Activated CD8-positive, alpha-beta memory T cell treated with anti-CD3 and anti-CD28 coated beads for 1 hour (primary cell): ENCODE measurements around the gene ART5.
"Not testable (repeated sequence)": the region's sequence is repeated elsewhere in the genome, so short reads cannot be mapped to it uniquely, and the experiment has no call there.

Experiments
- DNase-seq, 2 donors: peaks; one replicate each; pipeline ENCODE4 v3.0.0-alpha.2; 2020; ENCODE audit warnings: low read depth in 1 of 2; ENCODE audit errors: extremely low read depth in 1 of 2

The ART5 gene

DNA sequence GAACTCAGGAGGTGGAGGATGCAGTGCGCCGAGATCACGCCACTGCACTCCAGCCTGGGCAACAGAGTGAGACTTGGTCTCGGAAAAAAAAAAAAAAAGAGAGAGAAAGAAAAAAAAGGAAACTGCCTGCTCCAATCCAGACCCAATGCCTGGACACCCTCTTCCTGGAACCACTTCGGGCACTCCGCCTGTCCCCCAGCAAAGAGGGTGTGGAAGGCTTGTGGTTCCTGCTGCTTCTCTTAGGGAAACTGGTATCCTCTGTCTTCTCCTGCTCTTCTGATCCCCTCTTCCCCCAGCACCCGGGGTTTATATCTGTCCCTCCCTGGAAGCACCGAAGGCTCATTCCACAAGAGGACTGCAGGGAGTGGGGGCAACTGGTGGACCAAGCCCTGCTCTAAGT is 16.5 kb upstream of the ART5 start:
- DNase-seq = no peak

DNA sequence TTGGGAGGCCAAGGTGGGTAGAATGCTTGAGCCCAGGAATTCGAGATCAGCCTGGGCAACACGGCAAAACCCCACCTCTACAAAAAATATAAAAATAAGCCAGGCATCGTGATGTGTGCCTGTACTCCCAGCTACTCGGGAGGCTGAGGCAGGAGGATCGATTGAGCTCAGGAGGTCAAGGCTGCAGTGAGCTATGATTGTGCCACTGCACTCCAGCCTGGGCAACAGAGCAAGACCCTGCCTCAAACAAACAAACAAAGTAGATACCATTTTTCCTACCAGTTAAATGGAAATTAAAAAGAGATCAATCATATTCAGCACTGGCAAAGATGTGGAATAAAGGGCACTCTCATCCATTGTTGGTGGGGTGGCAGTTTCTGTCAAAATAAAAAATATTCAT is 15.5 kb upstream of the ART5 start:
- not testable (repeated sequence) for DNase-seq

DNA sequence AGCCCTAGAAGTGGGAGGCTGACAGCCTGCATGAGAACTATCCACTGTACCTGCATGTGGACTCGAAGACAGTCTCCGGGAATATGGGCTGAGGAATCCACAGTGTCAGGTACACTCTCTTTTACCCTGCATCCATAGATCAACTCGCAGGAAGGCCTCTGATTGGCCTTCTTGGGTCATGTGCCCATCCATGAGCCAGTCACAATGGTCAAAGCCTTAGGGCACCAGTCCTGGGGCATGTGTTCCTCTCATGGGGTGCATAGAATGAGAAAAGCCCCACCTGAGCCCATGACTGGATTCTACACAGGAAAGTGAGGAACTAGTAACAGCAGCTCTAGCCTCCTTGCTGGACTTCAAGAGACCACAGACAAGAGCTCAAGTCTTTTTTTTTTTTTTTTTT is 13.8 kb upstream of the ART5 start:
- no peak for DNase-seq

DNA sequence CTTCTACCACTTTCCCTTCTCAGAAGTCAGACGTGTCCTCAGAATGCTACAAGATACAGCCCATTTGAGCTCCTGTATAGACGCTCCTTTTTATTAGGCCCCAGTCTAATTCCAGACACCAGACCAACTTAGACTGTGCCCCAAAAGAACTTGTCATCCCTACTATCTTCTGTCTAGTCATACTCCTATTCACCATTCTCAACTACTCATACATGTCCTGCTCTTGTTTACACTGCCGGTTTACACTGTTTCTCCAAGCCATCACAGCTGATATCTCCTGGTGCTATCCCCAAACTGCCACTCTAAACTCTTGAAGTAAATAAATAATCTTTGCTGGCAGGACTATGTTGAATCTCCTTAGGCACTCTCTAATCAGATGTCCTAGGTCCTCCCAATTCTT is 10.7 kb upstream of the ART5 start:
- DNase-seq = not testable (repeated sequence)

DNA sequence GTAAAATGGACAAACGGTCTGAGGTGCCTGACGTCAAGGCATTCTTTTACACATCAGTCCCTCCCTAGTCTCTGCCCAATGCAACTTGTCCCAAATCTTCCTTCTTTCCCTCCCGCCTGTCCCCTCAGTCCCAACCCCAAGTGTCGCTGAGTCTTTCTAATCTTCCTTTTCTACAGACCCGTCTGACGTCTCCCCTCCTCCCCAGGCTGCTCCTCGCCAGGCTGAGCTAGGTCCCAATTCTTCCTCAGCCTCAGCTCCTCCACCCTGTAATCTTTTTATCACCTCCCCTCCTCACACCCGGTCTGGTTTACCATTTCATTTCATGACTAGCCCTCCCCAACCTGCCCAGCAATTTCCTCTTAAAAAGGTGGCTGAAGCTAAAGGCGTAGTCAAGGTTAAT is 7.6 kb upstream of the ART5 start:
- not testable (repeated sequence) for DNase-seq

DNA sequence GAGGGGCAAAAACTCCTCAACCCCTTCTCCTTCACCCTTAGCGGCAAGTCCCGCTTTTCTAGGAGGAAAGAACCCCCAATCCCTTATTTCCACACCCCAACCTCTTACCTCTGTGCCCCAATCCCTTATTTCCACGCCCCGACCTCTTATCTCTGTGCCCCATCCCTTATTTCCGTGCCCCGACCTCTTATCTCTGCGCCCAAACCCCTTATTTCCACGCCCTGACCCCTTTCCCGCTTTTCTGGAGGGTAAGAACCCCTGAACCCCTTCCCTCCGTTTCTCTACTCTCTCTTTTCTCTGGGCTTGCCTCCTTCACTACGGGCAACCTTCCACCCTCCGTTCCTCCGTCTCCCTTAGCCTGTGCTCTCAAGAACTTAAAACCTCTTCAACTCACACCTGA is 7.1 kb upstream of the ART5 start:
- DNase-seq = not testable (repeated sequence)

DNA sequence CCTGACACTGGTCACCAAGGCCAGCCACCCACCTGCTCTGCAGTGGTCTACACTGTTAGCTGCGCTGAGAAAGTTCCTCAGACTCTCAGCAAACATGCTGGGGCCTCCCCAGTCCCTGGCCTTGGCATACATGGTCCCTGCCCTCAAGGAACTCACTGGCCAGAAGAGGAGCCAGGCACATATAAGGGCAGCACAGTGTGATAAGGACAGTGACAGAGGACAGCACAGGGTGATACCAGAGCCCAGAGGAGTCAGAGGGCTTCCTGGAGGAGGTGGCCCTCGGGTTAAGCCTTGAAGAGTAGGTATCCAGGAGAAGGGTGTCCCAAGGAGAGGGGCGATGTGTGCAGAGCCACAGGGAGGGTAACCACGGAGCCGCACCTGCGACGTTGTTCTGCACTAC is 3.8 kb upstream of the ART5 start:
- DNase-seq = no peak

DNA sequence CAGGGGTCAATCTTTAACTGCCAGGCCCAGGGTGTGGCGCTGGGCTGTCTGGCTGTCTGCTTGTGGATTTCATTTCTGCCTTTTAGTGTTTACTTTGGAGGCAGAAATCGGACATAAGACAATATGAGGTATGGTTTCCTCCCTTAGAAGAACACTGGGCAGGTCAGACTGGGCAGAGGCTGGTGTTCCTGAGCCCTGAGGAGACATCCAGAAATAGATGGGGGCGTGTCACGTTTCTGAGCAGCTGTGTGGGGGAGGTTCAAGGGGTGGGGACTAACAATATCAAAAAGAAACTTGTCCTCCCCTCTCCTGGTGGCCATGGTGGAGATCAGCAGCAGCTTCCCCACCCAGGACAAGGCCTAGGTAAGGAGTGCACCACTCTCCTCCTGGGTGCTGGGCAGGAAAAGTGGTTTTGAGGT is 3.0 kb upstream of the ART5 start, which contains the start of gene ART1:
Gene ART1 (plus strand): TSS at position 312 of the 419 bp plus-strand sequence. CDS start 14,086 bp downstream, outside the sequence.
- DNase-seq = no peak

DNA sequence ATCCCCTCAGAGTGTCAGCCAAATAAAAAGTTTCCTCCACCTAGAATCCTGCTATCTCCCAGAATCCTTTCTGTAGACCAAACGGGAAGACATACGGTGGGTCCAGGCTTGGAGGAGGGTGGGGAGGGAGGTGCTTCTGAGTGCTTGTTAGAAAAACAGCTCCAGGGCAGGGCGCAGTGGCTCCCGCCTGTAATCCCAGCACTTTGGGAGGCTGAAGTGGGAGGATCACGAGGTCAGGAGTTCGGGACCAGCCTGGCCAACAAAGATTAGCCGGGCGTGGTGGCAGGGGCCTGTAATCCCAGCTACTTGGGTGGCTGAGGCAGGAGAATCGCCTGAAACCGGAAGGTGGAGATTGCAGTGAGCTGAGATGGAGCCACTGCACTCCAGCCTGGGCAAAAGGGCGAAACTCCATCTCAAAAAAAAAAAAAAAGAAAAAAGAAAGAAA is 1.3 kb upstream of the ART5 start:
- not testable (repeated sequence) for DNase-seq

DNA sequence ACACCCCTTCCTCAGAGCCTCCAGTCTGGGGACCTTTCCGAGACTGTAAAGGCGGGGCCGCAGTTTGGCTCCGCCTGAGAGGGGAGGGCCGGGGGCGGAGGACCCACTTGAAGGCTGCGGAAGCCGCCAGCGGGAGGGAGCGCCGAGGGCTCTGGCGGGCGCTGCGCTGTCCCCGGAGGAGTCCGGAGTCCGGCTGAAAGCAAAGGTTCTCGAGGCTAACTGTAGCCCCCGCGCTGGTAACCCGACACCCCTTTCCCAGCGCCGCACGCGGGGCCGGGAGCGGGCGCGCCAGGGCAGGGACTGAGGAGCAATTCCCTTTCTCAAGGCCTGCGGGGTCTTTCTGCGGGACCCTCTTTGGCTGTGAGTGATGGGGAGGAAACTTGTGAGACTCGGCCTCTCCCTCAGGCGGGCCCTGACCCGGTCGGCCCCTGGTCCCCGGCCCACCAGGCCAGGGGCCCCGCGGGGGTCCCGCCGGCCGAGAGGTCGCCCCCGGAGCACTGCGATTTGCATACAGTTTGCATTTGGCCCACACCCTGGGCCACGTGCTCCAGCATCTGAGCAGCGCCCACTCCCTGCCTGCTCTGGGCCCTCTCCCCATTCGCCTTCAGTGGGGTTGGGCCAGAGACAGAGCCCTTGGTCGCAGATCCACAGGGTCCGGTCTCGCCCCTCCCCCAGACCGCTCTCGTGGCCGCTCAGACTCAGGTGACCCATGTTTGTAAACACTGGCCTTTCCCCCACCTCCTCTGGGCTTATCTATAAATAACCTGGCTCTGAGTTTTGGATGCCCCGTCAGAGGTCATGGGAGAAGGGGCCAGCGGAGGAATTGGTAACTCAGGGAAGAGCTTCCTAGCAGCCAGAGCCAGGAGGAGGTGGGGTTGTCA is 519 bp upstream of the ART5 start:
- peak; percentile 37 for DNase-seq

DNA sequence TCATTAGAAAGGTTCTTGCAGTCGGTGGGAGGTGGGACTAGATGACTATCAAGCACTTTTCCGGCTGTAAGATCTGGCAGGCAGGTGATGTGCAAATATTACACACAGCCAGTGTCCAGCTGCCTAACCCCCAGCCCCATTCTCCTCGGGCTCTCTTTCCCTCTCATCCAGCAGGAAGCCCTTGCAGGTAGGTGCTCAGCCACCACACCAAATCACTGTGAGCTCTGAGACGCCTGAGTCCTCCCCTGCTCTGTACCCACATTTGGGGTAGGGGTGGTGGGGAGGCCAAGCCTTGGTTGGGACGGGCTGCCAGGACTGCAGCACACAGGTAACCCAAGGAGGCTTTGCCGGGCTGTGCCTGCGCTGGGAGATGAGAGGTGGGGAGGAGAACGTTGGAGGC is 601 bp downstream of the ART5 start:
- DNase-seq = no peak

DNA sequence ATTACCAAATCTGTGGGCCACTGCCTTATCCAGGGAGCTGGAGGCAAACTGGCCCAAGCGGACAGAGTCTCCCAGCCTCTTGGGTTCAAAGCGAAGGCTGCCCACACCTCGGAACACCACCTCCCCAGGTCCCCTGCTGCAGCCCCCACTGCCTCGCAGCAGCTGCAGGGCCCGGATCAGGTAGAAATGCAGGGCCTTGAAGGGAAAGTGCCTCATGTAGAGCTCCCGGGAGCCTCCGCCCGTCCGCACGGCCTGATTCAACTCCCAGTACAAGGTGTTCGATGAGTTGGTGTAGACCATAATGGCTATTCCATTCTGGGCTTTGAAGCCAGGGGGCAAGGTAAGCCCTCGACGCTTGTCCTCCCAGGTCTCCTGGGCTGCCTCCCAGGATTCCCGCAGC is 2.0 kb downstream of the ART5 start:
- no peak for DNase-seq

DNA sequence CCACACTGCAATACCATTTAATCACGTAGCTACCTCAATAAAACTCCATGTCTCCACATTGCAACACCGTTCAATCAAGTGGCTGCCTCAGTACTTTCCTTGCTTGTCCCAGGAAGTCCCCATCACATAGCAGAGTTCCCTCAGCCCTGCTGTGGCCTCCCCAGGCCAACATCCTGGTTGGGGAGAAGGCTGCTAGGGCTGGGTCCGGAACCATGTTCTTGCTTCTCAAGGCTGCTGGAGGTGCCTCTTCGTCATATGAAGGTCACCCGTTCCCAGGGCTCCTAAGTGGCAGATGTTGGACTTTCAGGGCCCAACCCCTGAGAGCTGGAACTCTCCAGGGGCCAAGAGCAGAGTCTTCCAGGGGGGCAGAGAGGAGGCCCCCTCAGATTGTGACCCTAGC is 3.3 kb downstream of the ART5 start:
- no peak for DNase-seq

DNA sequence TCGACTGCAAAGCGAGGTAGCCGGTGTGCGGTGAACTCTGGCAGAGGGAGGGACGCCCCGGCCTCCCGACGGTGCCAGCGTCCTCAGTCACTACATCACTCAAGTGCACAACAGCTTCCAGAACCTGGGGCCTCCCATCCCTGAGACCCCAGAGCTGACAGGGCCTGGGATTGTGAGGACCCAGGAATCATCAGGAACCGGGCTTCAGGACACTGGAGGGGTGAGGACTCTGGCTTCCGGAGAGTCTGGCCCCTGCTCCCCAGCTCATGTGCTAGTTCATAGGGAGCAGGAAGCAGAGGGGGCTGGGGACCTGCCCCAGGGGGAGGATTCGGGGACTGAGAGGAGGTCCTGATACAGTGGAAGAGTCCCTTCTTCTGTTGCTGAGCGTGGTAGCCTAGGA is 4.6 kb downstream of the ART5 start:
- DNase-seq = no peak

DNA sequence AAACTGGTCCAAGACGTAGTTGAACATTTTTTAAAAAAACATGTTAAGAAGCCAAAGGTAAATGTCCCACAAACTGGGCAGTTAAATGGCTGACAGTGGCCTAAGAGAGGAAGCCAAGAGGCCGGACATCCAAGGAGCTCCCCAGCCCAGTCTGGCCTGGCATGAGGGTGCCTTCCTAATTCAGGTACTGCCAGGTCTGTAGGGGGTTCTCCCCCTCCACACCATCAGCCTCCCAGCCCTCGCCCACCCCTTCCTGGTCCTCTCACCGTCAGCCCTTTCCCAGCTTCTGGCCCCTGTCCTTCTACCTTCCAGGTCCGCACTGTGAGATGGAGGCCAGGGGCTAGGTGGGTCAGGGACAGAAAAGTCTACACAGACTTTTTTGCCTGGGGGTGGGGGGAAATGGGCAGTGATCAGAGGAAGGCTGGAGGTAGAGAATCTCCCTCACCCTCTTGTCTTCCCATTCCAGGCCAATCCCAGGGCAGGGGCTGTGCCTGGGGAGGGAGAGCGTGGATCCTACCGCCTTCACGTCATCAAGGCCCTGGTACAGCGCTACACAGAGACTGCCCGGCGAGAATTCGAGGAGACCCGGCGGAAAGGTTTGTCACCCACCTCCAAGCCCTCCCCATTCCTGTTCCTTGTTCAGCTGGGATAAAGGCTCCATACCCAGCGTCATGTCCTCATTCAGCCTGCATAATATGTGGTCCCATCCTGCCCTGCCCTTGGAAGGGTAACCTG is 6.0 kb downstream of the ART5 start:
- DNase-seq = no peak

DNA sequence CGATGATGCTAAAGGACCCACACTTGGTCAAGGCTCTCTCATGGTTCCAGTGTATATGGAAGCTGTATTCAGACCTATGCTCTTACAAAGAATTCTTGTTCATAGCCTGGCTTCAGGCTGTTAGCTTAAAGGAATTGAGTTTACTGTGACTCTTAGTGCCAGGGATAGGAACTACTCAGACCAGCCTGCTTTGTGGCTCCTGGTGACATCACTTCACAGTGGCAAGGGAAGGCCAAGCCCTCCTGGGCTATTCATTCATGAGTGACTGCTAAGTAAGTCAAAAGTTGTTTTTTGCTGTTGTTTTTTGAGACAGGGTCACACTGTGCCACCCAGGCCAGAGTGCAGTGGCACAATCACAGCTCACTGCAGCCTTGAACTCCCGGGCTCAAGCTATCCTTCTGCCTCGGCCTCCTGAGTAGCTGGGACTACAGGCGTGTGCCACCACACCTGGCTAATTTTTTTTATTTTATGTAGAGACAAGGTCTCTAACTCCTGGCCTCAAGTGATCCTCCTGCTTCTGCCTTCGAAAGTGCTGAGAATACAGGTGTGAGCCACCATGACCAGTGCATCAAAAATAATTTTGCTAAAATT is 9.6 kb downstream of the ART5 start:
- DNase-seq = no peak

DNA sequence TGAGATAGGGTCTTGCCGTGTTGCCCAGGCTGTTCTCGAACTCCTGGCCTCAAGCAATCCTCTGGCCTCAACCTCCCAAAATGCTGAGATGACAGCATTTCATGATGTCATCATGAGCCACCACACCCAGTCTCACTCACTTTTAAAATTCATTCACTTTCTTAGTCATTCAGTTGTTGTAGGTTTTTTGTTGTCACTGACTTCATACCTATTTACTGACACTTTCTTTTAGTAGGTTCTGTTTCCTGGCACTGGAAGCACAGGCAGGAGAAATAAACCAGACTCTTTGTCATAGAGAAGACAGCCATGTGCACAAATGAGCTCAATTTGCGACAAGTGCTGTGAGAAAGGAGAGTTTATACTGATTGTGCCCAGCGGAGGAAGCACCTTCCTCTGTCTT is 10.5 kb downstream of the ART5 start:
- no peak for DNase-seq

DNA sequence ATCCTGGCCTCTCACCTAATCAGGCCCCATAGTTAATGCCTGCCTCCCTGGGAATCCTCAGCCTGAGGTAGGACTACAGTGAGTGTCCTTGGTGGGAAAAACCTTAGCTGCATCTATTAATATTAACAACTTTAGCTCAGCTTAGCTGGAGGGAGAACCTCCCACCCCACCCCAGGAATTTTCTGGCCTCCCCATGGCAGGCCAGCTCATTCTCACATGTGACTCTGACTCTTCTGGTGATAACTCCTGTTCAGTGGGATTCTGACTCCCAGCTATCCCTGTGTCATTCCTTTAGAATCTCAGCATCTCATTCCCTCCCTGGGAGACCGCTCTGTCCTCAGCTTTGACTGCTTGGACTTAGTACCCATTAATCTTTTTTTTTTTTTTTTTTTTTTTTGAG is 14.5 kb downstream of the ART5 start:
- no peak for DNase-seq

DNA sequence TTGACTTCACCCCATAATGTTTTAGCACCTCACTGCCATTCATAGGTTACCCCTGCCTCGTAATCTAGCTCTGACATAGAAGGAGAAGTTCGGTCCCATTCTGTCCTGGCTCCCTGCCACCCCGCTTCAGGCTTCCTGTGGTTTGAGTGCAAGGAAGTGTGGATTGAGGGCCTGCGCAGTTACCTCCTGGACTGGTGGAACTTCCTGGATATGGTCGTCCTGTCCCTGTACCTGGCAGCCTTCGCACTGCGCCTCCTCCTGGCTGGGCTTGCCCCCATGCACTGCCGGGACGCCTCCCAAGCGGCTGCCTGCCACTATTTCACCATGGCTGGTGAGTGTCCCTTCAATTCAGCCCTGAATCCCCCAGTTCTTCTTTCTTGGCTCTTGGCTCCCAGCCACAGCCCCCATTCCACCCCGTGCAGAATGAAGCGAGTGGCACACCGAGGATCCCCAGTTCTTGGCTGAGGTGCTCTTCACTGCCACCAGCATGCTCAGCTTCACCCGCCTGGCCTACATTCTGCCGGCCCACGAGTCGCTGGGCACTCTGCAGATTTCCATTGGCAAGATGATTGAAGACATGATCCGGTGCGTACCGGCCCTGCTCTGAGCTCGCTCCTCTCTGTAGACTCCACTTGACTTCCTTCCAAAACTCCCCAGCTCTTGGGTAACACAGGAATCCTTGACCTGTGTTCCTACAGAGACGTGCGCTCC is 15.4 kb downstream of the ART5 start:
- no peak for DNase-seq

DNA sequence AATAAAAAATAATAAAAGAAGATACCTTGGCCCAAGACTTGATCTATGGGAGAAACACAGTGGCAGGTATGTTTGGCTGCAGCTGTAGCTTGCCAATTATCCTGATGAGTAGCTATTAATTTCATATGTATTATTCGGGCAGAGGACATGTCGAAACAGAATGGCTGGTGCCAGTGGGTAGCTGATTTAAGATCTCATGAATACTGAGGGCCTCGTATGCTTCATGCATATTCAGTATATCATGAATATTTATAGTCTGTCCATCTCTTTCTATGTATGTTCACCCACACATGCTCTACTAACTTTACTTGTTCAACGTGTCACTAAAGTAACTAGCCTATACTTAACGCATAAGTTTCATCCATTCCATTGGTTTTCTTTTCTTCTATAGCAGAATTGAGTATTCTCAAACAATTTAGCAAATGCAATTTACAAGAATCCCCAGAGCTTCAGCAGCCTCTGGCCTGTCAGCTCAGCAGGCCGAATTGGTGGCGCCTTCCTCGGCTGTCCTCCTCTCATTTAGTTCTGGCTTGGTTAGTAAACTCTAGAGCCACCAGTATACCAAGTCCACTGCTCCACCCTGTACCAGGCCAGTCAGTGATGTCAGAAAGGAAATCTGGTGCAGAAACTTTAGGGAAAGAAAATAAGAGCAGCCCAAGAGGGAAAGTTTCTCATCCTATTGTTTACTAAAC is 17.9 kb downstream of the ART5 start:
- DNase-seq = no peak
